Central memory CD4-positive, alpha-beta T cell (primary cell): ENCODE measurements around the gene TAF1A.
"Not testable (repeated sequence)": the region's sequence is repeated elsewhere in the genome, so short reads cannot be mapped to it uniquely, and the experiment has no call there.

ENCODE experiments used
- DNase-seq: peaks from one replicate; pipeline ENCODE4 v3.0.0; 2022
- total RNA-seq, 3 experiments: gene quantifications; one replicate each; lab custom pipeline; 2026; lab: John Stamatoyannopoulos, UW

TAF1A gene
- total RNA-seq = 9.6 to 45.3 (median 15.0) reads per million in 3 experiments

DNA sequence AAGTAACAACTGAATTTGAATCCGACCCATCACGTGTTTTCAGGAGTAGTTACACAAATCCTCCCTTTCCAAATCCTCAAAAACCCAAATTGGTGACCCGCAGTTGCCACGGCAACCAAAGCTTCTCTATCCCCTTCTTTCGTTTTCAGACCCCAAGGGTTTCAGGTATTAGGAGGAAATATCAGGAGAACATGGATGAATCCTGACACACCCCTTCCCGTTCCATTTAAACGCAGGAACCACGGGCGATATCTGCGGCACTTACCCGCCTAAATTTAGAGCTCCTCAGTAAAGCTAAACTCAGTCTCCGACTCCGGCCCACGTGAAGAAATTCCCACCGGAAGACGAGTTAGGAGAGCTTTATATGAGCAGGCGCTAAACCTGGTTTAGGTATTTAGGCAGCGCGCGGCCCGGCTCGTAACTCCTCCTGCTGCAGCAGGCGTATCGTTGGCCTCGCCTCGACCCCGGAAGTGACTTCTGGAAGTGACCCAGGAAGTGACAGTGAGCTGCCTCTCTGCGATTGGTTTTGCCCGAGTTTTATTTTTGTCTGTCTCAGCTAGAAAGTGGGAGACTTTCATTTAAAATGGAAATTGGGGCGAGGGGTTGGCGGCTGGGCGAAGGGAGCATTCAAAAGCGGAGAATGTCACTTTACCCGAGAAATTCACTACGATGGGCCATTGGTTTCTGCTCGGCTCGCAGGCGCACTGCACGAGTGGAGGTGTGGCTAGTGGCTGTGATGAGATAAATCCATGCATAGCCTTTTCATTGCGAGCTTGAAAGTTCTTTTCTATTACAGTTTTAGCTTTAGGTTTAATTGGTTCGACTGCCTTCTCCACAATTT lies at the start of gene TAF1A:
Gene TAF1A (minus strand): TSS at position 472 of the 841 bp plus-strand sequence.
- DNase-seq = peak; percentile 84

DNA sequence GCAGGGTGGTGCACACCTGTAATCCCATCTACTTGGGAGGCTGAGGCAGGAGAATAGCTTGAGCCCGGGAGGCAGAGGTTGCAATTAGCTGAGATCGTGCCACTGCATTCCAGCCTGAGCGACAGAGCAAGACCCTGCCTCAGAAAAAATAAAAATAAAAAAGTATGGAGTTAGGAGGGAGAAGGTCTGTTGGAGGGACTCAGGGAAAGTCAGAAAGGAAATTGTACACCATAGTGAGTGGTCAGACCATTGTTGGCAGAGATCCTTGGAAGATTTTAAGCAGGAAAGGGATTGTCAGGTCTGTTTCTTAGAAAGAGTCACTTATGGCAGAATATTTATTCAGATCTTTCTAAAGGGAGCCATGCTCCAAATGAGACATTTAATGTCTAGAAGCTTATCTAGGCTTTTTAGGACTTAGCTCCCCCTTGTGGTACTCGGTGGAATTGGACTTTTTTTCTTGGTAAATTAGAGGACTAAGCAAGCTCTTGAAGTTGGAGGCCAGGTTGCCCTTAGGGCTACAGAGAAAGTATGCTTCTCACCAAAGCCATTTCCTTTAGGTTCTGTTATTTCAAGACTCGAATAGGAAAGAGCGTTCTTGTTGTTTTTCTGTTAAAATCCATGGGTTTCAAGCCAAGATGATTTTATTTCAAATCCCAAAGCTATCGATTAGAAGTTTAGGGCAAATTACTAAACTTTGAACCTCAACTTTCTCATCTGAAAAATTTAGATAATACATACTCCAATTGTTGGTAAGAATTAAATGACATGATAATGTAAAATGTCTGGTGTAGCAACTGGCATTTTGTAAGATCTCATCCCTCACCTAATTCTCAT lies 44.7 kb upstream of the TAF1A start:
- DNase-seq = peak; percentile 72

DNA sequence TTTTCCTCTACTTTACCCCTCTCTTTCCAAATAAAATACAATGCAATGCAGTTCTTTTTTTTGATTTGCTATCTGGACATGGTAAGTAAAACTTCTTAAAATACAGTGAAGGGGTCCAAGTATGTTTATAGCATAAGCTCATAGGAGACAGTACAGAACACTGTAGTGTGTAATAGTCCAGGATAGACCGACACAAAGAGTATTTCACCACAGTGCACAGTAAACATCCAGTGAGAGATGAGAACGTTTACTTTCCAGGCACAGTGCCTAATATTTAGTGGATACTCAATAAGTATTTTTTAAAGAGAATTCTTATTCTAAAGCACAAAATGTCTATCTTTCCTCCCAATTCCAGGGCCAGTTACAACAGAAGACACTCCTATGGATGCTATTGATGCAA lies 43.0 kb upstream of the TAF1A start:
- no peak for DNase-seq

DNA sequence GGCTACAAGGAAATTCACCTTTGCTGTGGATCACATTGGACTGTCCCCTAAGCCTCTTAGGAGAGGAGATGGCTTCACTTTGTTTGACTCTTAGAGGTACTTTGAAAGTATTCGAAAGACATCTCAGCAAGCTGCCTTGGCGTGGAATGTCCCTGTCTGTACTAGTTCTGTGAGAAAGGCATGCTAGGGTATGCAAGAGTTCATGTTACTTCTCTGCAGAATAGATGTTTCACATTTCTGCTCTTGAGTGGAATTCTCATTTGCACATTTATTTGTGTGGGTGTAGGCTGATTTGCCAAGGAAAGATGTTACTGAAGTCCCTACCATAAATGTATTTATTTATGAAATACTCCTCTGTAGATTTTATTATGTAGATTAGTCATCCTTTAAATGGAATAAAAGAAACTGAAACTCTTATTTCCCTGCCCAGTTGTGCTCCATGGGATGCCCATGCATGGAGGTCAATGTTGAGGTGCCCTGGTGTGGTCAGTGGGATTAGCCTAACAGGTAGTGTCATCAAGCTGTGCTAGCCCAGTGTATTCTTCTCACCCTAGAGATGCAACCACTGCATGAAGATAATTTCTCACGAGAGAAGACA lies 42.0 kb upstream of the TAF1A start:
- DNase-seq = no peak

DNA sequence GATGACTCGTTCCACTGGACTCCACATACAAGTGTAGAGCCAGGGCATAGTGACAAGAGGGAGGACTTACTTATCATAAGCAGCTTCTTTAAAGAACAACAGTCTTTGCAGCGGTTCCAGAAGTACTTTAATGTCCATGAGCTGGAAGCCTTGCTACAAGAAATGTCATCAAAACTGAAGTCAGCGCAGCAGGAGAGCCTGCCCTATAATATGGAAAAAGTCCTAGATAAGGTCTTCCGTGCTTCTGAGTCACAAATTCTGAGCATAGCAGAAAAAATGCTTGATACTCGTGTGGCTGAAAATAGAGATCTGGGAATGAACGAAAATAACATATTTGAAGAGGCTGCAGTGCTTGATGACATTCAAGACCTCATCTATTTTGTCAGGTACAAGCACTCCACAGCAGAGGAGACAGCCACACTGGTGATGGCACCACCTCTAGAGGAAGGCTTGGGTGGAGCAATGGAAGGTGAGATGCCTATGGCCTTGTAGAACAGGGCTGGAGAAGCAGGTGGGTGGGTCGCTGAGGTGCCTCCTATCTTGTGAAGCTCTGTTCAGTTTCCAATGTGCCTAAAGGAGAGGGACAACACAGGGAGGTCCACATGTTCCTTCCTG lies 40.3 kb upstream of the TAF1A start:
- no peak for DNase-seq

DNA sequence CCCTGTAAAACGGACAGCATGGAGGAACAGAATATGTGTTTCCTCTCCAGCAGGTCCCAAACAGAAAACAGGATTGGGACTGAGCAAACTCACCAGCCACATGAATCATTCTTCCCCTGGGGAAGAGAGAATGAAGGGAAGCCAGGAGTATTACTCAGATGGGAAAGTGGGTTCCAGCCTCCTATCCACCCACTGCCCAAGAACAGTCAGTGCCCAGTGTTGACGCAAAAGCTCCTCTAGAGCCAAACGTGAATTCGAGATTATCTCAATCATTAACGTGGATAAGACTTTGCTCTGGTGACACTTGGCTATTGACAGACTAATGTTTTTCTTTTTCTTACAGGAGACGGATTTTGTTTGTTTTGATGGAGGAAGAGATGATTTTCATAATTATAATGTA lies 37.5 kb upstream of the TAF1A start:
- no peak for DNase-seq

DNA sequence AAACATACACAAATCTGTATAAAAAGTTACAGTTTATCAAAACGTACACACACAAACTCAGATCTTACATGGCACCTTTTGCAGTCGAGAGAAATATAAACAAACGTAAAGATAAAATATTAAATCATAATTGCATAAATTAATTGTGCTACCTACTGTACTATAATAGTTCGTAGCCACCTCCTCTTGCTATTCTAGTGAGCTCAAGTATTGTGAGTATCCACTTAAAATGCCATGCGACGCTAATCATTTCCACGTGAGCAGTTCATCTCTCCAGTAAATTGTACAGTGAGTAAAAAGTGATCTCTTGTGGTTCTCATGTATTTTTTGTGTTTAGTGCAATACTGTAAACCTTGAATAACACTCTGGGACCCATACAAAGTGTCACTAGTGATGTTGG lies 34.5 kb upstream of the TAF1A start:
- no peak for DNase-seq

DNA sequence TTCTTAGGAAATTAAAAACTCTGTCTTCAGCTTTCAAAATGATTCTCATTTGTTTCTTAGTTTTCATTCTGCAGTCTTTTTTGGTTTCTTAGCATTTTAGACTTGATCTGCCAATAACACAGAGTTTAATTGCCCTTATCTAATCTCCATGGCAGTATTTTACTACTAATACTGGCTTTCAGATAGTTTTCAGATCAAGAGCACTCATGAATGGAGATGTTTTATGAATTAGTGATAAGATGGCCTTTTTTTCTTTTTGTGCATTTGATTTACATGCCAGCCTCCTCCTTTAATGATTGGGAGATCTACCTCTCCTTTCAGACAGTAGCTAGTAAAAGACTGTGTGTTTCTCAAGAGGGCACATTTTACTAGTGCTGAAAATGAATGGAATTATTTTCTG lies 33.7 kb upstream of the TAF1A start:
- no peak for DNase-seq

DNA sequence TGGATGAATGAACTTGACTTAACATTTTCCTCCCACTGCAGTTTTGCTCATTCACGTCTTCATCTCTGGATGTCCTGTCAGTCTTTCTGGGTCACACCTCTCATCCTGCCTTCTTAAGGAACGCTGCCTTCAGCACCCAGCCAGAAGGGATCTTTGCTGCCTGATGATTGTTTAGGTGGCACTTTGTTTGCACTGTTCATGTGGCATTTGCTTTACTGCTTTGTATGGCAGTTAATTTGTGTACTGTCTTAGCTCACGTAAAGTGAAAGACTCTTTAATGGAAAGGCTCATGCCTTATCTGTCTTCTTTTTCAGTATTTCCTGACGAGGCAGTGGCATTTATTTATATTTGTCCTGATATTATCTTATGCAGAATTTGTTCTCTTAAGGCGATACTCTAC lies 33.0 kb upstream of the TAF1A start:
- no peak for DNase-seq

DNA sequence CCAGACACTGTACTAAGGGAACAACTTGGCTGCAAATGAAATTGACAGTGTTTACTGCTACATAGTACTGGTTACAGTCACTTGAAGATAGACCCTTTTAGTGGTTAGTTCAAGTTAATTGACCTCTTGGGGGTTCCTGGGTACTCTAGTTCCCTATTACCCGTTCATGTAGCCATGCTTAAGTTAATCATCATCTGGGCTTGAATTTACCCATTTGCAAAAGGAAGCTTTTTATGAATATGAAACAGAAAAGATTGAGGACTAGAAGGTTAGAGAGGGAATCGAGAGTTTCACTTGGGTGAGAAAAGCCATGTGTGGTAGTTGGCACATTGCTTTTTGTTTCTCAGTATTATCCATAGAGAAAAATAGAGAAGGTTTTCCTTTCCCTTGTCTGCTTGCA lies 30.8 kb upstream of the TAF1A start:
- no peak for DNase-seq

DNA sequence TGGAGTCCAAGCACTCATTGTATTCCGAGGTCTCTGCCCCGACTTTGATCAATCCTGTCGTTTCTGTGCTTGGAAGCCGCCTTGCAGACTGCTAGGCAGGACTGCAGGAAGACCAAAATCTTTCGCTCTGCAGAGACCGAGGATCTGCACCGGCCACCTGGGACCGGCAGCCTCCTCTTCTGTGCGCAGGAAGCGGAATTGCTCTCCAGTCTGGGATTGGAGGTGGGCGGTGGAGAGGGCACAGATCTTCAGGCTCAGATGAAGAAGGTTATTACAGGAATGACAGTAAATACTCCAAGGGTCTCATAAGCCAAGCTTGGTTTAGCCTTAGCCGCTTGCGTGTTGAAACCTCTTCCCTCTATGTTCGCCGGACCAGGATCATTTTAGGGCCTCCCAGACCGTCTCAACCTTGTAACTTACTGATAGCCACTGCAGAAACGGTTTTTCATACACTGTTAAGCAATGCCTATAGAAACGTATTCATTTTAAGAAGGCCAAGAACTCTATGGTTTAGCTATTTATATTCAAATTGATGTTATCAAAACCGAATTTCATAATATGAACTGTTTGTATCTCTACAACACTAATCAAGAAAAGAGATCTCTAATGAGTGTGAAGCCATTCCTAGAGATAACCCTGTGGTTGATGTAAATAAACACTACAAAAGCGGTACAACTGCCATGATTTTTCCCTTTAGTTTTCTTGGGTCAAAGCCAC lies 29.3 kb upstream of the TAF1A start:
- DNase-seq = no peak

DNA sequence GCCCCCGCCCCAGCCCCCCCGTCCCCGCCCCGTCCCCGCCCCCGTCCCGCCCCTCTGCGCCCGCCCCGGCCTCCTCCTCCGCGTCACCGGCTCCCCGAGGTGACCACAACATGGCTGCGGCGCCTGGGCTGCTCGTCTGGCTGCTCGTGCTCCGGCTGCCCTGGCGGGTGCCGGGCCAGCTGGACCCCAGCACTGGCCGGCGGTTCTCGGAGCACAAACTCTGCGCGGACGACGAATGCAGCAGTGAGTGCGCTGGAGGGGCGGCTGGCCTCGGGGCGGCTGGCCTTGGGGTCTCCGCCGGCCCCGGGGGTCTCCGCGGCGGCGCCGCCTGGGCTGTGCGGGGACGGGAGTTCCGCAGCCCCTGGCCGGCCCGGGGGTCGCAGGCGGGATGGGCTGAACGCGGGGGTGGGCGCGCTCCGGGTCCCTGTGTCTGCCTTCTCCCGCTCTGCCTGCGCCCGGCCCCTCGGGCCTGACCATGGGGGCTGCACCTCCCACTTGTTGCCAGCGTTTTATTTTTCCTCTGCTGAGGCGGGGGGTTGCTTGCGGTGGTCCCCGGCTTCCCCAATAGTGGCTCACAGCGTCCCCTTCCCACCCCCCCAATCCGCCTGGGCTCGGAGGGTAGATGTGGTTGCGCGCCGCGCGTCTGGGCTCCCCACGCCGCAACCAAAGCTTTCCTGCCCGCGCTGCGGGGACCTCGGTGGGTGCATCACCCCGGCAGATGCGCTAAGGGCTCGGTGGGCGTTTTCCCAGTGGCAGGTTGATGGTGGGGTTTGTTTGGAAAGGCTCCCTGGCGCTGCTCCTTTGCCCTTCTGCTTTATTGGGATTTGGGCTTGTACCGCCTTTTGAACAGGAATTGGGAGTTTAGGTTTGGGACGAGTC lies 28.5 kb upstream of the TAF1A start, which contains the start of gene MIA3:
Gene MIA3 (plus strand): TSS at position 97 of the 879 bp plus-strand sequence. CDS start 14 bp downstream, at position 111.
- DNase-seq = peak; percentile 41

DNA sequence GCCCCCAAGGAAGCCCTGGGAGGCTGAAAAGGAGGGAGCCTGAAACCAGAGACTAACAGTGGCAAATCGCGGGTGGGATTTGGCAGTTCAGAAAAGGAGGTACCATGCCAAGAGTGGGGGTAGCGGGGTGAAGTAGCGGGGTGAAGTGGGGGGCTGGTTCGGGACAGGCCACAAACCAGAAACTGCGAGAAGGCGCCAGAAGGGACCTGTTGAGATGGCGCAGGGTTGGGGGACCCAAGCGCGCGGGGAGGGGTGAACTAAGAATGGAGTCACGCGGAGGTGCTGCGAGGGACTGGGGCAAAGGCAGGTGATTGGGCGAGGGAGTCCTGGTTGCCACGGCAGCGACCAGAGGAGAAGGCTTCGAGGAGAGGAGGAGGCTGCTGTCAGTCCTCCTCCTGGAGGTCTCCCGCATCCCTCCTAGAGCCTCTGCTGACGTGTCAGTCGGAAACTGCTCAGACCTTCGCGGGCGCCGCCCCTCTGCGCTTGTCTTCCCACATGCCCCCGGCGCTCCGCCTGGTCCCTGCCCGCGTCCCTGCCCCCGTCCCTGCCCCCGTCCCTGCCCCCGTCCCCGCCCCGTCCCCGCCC lies 27.7 kb upstream of the TAF1A start:
- DNase-seq = peak; percentile 93

DNA sequence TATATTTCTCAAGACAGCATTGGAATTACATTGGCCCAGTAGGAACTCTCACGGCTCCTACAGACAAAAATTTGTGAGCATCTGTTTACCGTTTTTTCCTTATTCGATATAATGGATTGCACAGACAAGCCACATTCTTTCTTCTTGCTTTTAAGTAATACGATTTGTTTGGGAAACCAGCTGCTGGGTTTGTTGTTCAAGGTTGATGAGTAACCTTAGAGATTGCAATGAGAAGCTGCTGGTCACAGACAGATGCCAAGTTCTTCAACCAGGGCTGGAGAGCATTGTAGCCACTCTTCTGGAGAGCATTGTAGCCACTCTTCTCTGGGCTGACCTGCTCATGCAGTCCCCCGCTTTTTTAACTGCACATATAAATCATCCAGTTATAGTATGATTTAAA lies 26.8 kb upstream of the TAF1A start:
- no peak for DNase-seq

DNA sequence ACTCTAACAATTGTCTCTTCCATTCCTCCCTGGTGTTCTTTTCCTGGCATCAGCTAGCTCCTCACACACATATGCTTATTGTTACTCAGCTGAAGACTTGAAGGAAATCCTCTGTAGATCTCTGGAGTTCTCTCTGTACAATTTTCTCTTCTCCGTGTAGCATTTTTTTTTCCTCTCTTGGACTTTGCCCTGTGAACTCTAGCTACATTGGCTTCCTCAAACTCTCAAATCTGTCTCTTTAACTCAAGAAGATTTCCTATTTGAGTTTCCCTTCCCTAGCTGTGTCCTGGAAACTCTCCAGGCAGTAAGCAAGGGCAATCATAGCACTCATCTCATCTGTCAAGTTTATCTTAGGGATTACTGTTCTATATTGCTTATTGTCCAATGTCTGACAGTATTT lies 23.9 kb upstream of the TAF1A start:
- no peak for DNase-seq

DNA sequence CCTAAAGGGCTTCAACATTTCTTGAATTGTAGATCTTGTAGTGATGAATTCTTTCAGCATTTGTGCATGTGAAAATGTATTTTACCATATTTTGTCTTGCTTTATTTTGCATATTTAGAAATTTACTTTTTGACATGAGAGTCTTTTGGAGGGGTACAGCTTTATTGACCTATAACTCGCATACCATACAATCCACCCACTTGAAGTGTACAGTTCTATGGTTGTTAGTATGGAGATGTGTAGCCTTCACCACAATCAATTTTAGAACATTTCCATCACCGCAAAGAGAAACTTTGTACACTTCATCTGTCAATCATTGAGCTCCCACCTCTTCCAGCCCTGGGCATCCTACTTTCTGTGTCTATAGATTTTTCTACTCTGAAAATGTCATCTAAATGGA lies 21.0 kb upstream of the TAF1A start:
- DNase-seq = no peak

DNA sequence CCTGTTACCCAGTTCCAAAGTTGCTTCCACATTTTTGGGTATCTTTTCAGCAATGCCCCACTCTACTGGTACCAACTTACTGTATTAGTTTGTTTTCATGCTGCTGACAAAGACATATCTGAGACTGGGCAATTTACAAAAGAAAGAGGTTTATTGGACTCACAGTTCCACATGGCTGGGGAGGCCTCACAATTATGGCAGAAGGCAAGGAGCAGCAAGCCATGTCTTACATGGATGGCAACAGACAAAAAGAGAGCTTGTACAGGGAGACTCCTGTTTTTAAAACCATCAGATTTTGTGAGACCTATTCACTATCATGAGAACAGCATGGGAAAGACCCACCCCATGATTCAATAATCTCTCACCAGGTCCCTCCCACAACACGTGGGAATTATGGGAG lies 19.4 kb upstream of the TAF1A start:
- DNase-seq = not testable (repeated sequence)

DNA sequence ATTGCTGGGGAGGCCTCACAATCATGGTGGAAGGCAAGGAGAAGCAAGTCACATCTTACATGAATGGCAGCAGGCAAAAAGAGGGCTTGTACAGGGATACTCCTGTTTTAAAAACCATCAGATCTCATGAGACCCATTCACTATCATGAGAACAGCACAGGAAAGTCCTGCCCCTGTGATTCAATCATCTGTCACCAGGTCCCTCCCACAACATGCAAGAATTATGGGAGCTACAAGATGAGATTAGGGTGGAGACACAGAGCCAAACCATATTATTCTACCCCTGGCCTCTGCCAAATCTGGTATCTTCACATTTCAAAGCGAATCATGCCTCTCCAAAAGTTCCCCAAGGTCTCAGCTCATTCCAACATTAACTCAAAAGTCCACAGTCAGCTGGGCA lies 17.0 kb upstream of the TAF1A start:
- DNase-seq = no peak

DNA sequence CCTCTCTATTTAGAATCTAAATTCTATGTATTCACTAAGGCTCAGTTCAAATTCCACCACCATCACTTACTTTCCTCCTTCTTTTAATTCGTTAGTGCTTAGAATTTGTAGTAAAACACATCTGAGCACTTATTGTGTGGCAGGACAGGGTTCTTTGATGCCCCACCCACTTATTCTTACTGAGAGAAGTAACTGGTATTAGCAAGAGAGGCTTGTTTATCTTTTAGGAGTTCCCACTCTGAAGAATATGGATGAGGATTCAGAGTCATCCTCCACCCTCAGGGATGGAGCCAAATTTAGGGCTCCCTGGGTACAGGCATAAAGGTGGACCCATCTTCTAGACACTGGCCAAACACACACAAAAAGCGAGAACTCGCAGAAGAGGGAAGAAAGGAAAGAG lies 11.5 kb upstream of the TAF1A start:
- no peak for DNase-seq

DNA sequence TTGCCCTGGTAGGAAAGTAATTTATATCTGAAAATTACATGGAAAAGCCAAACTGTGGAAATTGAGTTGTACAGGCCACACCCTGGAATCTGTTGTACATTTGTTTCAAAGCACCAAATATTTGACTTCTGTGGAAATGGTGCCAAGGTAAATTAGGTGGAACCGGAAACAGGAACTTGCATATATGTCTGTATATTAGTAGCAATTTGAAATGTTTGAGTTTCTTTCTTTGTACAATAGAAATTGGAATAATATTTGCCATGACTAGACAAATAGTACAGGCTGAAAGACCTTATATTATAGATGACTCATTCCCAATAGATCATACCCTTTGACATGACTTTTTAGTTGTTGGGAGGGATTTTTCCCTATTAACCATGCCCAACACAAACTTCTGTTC lies 10.5 kb upstream of the TAF1A start:
- no peak for DNase-seq

DNA sequence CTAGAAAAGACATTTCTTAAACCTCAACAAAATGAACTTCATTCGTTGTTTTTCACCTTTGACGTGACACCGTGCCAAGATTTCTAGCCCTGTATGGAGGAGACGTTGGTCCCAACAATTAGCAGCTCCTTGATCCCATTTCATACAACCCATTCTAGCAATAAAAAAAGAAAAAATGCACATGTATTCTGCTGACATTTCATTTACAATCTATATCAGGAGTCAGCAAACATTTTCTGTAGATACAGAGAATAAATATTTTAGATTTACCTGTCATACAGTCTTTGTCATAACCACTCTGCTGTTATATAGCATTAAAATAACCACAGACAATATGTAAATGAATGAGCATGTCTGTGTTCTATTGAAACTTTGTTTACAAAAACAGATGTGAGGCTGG lies 7.0 kb upstream of the TAF1A start:
- DNase-seq = no peak
